MV-4-11 (cell line): Measurements from ENCODE around the gene STK11.
"Not testable (repeated sequence)": the region's sequence is repeated elsewhere in the genome, so short reads cannot be mapped to it uniquely, and the experiment has no call there.

Experiments used
- DNase-seq: peaks from one replicate; lab custom pipeline; 2025; lab: John Stamatoyannopoulos, UW

STK11 gene

DNA sequence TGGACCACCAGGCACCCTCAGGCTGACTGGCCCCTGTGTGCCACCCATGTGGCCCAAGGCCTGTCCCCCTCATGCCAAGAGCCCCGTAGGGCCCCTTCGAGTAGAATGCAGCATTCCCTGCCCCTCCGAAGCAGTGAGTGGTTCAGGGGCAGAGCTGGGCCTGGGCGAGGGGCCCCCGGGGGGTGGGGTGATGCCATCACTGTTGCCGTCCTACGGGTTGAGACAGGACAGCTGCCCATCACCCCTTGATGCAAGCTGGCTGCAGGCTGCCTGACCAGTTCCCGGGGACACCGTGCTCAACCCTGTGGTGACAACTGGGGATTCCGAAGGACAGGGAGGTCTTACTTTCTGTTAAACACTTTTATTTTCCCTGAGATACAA lies 36.2 kb upstream of the STK11 start:
- DNase-seq = no peak

DNA sequence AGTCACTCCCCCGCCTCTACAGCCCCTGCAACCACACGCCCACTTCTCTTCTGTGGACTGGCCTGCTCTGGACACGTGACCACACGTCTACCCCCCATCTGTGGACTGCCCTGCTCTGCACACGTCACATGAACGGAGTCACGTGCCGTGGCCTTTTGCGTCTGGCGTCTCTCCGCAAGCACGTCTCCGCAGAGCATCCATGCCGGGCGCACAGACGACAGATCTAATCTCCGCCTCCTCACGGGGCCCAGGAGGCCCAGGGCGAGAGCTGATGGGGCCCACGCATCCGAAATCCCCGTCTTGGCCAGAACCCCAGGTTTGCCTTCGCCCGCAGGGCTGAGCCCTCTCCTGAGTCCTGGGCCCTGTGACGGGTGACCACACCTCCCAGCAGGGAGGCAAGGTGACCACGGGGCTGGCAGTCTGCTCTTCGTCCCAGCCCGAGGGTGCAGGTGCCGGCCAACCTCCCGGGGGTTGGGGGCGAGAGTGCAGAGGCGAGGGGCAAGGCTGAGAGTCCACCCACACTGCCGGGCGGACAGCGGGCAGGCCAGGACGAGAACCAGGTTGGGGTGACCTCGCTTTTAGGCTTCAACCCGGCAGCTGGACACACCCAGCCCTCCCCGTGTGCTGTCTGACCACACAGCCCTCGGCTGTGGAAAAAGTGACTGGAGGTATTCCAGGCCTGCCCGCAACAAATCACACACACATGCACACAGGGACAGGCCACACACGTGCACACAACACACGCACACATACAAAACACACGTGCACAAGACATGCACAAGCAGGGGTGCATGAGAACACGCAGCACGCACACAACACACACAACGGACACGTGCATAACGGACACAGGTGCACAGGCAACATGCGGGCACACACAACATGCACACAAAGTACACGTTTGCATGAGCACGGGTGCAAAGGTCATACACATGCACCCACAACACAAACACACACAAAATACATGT lies 35.4 kb upstream of the STK11 start:
- DNase-seq = no peak

DNA sequence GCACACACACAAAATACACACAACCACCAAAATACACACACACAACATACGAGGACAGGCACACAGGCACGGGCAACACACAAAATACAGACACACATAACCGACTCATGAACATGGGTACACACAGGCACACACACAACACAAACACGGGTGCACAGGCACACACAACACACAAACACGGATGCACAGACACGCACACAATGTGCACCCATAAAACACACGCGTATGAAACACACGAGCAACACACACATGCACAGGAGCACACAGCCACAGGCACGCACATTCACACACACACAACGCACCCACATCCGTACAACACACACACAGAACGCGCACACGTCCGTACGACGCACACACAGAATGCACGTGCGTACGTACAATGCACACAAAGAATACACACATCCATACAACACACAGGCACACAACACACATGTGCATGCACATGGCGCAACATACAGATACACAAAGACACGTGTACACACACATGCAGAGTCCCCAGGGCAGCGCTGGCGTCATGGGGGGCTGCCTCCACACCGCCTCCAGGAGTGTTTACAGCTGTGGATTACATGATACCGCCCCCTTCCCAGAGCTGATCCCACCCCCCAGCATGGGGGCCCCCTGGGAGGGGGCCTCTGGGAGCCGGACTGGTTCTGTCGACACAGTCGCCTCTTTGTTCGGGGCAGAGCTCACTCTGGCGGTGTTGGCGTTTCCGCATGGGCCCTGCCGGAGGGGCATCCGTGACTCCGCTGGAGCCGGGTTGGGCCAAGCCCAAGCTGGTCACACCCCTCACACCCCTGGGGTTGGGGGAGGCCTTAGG lies 34.4 kb upstream of the STK11 start:
- DNase-seq = no peak

DNA sequence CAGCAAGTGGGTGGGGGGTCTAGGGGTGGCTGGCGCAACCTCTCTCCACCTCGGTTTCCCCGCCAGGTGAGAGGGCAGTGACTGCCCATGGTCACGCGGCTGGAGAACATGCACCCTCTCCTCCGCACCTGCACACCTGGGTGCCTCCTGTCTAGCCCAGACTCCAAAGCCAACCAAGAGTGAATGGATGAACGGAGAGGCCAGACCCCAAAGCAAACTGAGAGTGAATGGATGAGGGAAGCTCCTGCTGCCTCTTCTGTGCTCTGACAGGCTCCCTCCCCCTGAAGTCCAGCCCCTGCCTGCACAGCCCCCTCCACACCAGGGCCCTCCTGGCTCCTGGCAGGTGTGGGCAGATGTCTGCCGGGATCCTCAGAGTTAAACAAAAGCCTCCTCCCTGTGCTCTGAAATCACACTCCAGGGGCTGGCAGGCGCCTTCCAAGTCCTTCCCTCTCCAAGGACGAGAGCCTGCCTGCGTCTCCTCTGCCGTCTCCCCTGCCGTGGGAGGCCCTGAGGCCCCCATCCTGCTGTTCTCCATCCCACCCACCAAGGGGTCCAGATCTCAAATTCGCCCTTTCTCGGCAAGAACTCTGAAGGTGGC lies 33.7 kb upstream of the STK11 start:
- no peak for DNase-seq

DNA sequence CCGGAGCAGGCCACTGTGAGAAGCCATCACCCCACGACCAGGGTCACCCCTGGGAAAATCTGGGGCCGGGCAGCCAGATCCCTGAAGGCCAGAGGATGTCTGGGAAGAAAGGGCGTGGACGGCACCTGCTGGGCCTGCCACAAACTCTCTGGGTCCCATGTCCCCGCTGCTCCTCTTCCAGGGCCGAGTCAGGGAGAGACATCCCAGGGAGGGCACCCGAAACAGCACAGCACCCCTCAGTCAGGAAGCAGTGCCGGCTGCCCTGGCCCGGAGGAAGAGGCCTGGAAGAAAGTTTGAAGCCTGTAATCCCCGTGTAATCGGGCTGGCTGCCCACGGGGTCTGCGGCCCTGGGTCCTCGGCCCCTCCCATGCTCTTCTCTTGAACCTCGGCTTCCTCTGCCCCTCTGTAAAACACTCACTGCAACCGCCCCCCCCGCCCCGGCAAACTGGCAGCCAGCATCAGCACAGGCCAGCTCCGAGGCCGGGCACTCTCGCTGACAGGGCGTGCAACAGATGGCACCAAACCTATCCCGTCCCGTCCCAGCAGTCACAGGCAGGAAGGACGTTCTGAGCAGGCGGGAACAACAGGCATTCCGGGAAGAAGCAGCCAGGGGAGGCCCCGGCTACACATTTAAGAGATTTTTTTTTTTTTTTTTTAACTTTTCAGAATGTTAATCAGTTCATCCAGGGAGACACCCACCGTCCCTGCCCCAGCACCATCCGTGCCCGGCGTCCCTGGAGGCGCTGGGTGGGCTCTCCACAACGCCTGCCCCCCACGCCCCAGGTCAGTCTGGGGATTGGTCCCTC lies 33.0 kb upstream of the STK11 start:
- no peak for DNase-seq

DNA sequence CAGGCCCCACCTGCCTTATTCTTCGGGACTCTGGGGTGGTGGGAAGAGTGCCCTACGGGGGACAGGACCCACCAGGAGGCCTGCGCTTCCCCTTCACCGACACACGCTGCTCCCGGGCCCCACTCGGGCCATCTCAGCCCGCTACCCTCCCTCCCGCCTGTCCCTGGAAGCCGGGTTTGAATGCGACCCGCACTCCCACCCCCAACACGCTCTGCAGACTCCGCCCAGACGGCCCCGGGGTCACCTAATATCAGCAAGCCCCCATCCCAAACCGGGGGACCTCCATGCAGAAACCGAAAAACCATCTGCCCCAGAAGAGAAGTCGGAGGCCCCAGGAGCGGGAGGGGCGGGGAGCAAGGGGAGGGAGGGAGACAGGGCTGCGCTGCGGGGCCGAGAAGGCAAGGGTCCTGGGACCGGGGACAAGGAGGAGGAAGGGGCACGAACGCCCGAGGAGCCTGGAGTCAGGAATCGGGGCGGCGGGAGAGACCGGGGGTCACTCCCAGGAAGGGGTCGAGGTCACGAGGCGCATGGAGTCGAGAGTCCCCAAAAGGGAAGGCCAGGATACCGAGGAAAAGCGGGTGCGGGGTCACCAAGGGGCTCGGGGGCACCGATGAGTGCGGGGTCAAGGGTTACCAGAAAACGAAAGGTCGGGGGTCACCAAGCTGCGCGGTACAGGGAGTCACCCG lies 32.3 kb upstream of the STK11 start:
- no peak for DNase-seq

DNA sequence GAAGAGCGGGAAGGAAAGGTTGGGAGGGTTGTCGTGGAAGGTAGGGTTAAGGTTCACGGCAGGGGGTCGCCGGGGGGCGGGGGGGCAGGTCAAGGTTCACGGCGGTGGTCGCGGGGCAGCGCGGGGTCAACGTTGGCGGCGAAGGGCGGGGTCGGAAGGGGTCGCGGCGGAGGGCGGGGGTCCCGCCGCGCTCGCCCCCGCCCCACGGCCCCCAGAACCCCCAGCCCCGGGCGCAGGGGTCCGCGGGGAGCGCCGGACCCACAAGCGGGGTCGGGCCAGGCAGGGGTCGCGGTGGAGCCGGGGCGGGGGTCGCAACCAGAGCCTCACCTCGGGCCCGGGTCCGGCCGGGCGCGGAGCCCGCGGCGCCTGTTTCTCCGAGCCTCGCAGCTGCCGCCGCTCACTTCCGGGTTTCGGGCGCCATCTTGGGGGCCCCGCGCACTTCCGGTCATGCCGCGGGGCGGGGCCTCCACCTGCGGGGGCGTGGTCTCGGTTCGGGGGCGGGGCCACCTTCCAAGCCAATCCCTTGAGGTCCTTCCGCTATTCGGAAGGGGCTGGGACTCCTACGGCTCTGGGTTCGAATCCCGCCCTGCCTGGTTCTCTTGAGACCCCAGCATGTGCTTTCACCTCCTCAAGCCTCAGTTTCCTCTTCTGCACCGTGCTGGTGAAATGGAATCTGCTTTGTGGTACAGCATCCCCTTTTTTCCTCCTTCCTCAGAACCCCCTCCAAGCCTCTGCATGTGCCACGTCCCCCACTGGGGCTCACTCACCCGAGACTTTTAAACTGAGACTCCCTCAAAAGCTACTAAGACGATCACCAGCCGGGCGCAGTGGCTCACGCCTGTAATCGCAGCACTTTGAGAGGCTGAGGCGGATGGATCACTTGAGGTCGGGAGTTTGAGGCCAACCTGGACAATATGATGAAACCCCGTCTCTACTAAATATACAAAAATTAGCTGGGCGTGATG lies 31.5 kb upstream of the STK11 start, which contains the start of gene SBNO2:
Gene SBNO2, minus strand, starts transcription at position 424 of the 965 bp plus-strand sequence. CDS start 19,992 bp downstream, outside the sequence.
- DNase-seq = peak; percentile 86

DNA sequence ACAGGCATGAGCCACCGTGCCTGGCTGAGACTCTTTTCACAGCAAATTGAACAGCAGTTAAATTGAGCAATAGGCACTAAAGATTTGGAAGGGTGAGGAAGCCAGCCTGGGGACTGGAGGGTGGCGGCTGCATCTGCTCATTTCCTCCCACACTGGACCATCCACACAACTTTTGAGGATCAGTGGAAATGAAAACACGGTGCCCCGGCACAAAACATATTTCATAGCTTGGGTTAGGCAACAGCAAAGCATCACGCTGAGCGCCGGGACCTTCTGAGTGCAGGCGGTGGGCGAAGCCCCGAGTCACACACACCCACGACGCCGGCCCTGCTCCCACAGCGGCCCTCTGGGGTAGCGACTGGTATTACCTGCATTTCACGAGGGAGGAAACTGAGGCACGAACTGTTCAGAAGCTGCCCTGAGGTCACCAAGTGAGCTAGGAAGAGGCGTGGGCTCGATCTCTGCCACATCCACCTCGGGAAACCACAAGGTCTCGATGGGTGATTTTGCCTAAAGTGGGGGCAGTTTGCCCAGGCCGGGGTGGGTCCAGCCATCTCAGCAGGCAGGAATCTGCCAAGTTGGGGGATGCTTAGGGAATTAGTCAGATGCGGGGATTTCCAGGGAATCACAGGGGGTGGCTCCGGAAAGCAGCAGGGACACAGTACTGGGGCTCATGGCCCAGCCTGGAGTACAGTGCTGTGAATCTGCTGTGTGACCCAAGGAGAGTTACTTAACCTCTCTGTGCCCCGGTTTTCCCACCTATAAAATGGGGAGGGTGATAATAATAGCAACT lies 28.1 kb upstream of the STK11 start:
- peak; percentile 95 for DNase-seq

DNA sequence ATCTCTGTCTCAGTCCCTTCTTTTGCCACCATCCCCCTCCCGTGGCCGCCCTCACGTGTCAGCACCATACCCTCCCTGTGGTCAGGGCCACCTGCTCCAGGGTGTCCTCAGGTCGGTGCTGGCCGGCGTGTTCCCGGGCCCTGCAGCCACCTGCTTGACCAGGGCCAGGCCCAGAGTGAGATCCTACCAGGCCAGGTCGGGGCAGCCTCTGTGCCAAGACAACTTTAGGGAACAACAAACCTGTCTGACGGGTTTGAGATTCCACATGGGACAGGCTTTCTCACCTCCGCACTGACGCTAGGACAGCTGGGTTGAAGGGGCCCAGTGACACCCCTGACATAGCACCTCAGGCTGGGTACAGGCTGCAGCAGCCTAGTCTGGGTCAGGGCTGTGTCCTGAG lies 24.0 kb upstream of the STK11 start:
- no peak for DNase-seq

DNA sequence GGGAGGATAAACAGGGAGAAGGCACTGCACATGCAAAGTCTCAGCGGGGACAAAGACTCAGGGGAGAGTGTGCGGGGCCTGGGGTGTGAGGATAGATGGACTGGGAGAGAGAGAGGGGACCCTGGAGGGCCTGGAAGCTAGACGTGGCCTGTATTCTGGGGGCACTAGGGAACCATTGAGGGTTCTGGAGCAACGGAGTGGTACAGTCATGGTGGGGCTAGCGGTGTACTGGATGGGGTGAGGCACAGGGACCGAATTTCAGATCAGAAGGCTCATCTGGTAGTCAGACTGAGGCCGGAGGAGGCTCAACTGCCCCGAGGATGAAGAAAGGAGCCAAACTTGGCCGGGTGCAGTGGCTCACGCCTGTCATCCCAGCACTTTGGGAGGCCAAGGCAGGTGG lies 23.5 kb upstream of the STK11 start:
- no peak for DNase-seq

DNA sequence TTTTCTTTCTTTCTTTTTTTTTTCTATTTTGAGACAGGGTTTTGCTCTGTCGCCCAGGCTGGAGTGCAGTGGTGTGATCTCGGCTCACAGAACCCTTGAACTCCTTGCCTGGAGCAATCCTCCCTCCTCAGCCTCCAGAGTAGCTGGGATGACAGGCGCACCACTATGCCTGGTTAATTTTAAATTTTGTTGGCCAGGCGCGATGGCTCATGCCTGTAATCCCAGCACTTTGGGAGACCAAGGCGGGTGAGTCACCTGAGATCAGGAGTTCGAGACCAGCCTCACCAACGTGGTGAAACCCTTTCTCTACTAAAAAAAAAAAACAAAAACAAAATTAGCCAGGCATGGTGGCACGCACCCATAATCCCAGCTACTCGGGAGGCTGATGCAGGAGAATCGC lies 22.9 kb upstream of the STK11 start:
- no peak for DNase-seq

DNA sequence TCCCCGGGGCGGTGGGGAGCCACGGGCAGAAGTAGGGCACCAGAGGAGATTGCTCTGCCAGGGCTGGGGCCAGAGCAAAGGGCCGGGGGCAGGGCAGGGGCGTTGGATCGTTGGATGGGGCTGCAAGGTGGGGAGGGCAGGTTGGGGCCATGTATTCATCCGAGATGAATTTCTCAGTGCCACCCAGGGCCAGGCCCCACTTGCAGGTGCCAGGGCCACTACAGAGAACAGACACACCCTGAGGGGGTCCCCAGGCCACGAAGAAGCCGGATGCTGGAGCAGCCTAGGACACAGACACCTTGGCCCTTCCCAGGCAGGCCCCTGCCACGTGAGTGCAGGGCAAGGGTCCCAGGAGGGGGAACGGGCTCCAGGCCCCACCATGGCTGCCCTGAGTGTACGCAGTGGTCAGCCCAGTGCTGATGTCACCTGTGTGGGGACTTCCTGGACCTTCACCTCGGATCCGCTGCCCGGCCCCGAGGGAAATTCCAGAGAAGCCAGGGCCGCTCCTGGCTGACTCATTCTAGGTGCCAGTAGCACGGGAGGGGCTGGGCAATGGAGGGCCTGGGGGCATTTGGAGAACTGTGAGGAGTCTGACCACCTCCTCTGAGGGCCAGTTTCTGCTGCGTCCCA lies 21.9 kb upstream of the STK11 start:
- no peak for DNase-seq

DNA sequence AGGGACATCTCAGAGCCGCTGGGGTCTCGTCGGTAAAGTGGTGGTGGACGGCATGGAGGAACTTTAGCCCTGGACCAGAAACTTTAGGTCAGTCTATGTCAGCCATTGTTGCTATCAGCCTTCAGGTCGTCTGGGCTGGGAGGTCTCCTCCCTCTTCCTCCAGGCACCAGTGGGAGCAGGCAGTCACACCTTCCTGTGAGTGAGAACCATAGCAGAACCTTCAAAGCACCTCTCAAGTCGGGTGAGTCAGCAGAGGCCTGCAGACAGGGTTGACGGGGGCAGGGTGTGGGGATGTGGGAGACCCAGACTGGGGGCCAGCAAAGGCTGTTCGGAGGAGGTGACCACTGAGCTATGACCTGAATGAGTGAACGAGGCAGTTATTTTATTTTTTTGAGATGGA lies 16.2 kb upstream of the STK11 start:
- DNase-seq = no peak

DNA sequence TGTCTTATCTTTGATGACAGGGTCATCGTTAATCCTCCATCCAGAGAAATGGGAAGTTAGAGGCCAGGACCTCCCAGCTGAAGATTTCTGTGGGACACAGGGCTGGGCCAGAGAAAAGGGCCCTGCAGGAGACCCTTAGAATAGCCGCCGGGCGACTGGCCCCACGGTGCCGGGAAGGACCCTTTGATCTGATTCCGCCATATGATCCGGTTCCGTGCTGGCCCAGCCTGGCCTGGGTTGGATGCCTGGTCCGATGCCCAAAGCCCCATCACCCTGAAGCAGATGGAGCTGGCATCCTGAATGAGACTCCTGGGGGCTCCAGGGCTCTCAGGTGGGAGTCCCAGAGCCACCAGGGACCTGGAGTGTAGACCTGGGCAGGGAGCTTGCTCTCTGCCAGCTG lies 6.0 kb upstream of the STK11 start:
- no peak for DNase-seq

DNA sequence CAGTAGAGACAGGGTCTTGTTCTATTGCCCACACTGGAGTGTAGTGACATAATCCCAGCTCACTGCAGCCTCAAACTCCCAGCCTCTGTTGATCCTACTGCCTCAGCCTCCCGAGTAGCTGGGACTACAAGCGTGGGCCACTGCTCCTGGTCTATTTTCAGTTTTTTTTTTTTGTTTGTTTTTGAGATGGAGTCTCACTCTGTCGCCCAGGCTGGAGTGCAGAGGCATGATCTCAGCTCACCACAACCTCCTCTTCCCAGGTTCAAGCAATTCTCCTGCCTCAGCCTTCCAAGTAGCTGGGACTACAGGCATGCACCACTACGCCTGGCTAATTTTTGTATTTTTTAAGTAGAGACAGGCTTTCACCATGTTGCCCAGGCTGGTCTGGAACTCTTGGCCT lies 5.0 kb upstream of the STK11 start:
- not testable (repeated sequence) for DNase-seq

DNA sequence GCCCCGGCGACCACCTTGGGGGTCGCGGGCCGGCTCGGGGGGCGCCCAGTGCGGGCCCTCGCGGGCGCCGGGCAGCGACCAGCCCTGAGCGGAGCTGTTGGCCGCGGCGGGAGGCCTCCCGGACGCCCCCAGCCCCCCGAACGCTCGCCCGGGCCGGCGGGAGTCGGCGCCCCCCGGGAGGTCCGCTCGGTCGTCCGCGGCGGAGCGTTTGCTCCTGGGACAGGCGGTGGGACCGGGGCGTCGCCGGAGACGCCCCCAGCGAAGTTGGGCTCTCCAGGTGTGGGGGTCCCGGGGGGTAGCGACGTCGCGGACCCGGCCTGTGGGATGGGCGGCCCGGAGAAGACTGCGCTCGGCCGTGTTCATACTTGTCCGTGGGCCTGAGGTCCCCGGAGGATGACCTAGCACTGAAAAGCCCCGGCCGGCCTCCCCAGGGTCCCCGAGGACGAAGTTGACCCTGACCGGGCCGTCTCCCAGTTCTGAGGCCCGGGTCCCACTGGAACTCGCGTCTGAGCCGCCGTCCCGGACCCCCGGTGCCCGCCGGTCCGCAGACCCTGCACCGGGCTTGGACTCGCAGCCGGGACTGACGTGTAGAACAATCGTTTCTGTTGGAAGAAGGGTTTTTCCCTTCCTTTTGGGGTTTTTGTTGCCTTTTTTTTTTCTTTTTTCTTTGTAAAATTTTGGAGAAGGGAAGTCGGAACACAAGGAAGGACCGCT lies 729 bp downstream of the STK11 start:
- no peak for DNase-seq

DNA sequence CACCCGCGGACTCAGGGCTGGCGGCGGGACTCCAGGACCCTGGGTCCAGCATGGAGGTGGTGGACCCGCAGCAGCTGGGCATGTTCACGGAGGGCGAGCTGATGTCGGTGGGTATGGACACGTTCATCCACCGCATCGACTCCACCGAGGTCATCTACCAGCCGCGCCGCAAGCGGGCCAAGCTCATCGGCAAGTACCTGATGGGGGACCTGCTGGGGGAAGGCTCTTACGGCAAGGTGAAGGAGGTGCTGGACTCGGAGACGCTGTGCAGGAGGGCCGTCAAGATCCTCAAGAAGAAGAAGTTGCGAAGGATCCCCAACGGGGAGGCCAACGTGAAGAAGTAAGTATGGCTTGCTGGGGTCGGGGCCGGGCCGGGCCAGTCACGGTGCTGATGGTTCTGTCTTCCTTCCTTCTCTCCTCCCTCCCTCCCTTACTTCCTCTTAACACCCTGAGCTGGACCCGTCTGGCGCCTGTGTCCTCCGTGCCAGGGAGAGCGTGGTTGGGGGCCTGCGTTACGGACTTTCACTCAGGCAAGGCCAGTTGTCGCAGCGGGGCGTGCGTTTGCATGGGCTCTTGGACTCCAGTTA lies 1.4 kb downstream of the STK11 start:
- DNase-seq = no peak

DNA sequence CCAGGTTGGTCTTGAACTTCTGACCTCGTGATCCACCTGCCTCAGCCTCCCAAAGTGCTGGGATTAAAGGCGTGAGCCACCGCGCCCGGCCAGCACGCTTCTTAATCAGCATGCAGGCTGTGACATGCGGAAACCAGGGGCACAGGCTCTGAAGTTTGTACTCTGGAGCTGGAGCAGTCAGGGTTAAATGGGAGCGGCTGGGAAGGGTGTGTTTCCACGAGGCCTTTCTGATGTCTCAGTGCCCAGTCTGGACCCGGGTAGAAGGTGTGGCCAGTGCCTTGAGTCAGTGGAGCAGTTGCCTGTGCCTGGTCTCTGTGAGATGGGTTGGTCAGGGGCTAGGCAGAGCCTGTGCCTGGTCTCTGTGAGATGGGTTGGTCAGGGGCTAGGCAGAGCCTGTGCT lies 3.3 kb downstream of the STK11 start:
- not testable (repeated sequence) for DNase-seq
